ENCODE data around the gene C2orf69. TPM values are rescaled to one million over a fixed set of nuclear protein-coding genes. Genes with fewer than 3 reads are reported as not detected.

The C2orf69 gene
- total RNA-seq, 4 donors from 2014 or later: 6.0 to 26.3 (median 13.2) TPM

- H3K4me1 ChIP-seq: peaks cover 0 to 26% (median 7%) of the 10 kb centered on the region in 4 donors
- no peak for TF ChIP-seq EP300 (IDR thresholded peaks at IDR 0.05; ENCODE audit: low read depth)
- TF ChIP-seq POLR2AphosphoS5 (IDR thresholded peaks at IDR 0.05): no peak
- TF ChIP-seq POLR2A (IDR thresholded peaks at IDR 0.05): no peak
- TF ChIP-seq CTCF (IDR thresholded peaks at IDR 0.05): no peak
- H3K9me3 ChIP-seq: no peaks in the 10 kb centered on the region
- WGBS, 2 donors (ENCODE audit: low coverage in 1 of 2): 75 to 90% methylated on average over 1 to 3 of the region's 3 CpGs
- no peak overlapping the region for H3K27ac ChIP-seq
- no peaks in the 10 kb centered on the region for H3K27me3 ChIP-seq
- DNase-seq: no peak
- intact Hi-C loops (cut with DNase I; ENCODE audit: low total_unique reads) (no loop called here), in situ Hi-C loops (cut with MboI; ENCODE audit: low pct_ligation_motif_present in 1 of 4, low pct_unique_long_range_greater_than_20kb in 1 of 4, low sequenced_read_pairs in 3 of 4) (loop anchor here in 3 of 4 donors (5.0 to 25.0 kb wide), 4 partner anchors 312 to 509 kb away; partner anchors contain the start of gene SPATS2L (in 1 of the 3))
- H3K4me3 ChIP-seq: no peak overlapping the region
- H3K36me3 ChIP-seq: no peaks in the 10 kb centered on the region
Measured at GRCh38 chr2:199975273-199975895, 64.3 kb downstream of the C2orf69 start.

Small RNAs within 50 kb of the gene (small RNA-seq; reads per million reads assigned to genes)
- gene AC108032.1 (0 reads per million in 4 donors), gene RN7SL717P (0 reads per million in 4 donors)

Other genes starting within 250 kb of the C2orf69 start
- gene FTCDNL1, start 60.1 kb upstream of the C2orf69 start, total RNA-seq: 1 to 10 TPM in 2 of 4 donors, not detected in 2; 1.8 to 2.7 TPM
- 10 to 100 TPM in 2 of 4 donors, 1 to 10 TPM in 2; 4.9 to 27.1 (median 11.4) TPM for gene TYW5, start 44.2 kb downstream of the C2orf69 start, total RNA-seq
- 100 to 1,000 TPM in 1 of 4 donors, 10 to 100 TPM in 3; 19.1 to 104 (median 33.2) TPM for gene MAIP1, start 44.3 kb downstream of the C2orf69 start, total RNA-seq

Measured in transverse colon (tissue), 4 donors.